ENCODE measurements around the gene GASK1A.
"Not testable (repeated sequence)": the region's sequence is repeated elsewhere in the genome, so short reads cannot be mapped to it uniquely, and the experiment has no call there.

GASK1A gene

GRCh38 chr3:43061101-43061895 lies 82.2 kb downstream of the GASK1A start:
- no peak for DNase-seq (ENCODE audit: low read depth, low spot score)

- DNase-seq (ENCODE audit: low read depth, low spot score): no peak
Observed at GRCh38 chr3:43062040-43062563, 83.0 kb downstream of the GASK1A start.

GRCh38 chr3:43062564-43063040 lies 83.5 kb downstream of the GASK1A start:
- DNase-seq (ENCODE audit: low read depth, low spot score): no peak

GRCh38 chr3:43063114-43063513 lies 84.0 kb downstream of the GASK1A start:
- DNase-seq (ENCODE audit: low read depth, low spot score): no peak

GRCh38 chr3:43070670-43071069 lies 91.6 kb downstream of the GASK1A start:
- DNase-seq (ENCODE audit: low read depth, low spot score): not testable (repeated sequence)

- DNase-seq (ENCODE audit: low read depth, low spot score): no peak
Observed at GRCh38 chr3:43071313-43071893, 92.3 kb downstream of the GASK1A start.

- no peak for DNase-seq (ENCODE audit: low read depth, low spot score)
Observed at GRCh38 chr3:43072361-43072760, 93.2 kb downstream of the GASK1A start.

- DNase-seq (ENCODE audit: low read depth, low spot score): no peak
Observed at GRCh38 chr3:43073116-43073835, 94.2 kb downstream of the GASK1A start.

- no peak for DNase-seq (ENCODE audit: low read depth, low spot score)
Observed at GRCh38 chr3:43073836-43074220, 94.7 kb downstream of the GASK1A start.

GRCh38 chr3:43074482-43074881 lies 95.4 kb downstream of the GASK1A start:
- DNase-seq (ENCODE audit: low read depth, low spot score): no peak

GRCh38 chr3:43074901-43075689 lies 96.0 kb downstream of the GASK1A start:
- no peak for DNase-seq (ENCODE audit: low read depth, low spot score)

GRCh38 chr3:43075904-43076661 lies 97.0 kb downstream of the GASK1A start:
- DNase-seq (ENCODE audit: low read depth, low spot score): no peak

GRCh38 chr3:43076857-43077256 lies 97.7 kb downstream of the GASK1A start:
- DNase-seq (ENCODE audit: low read depth, low spot score): no peak

GRCh38 chr3:43077261-43077660 lies 98.2 kb downstream of the GASK1A start:
- no peak for DNase-seq (ENCODE audit: low read depth, low spot score)

GRCh38 chr3:43077707-43078106 lies 98.6 kb downstream of the GASK1A start:
- no peak for DNase-seq (ENCODE audit: low read depth, low spot score)

GRCh38 chr3:43079536-43080332 lies 100.6 kb downstream of the GASK1A start:
- DNase-seq (ENCODE audit: low read depth, low spot score): no peak

GRCh38 chr3:43080726-43081568 lies 101.8 kb downstream of the GASK1A start:
- DNase-seq (ENCODE audit: low read depth, low spot score): no peak

GRCh38 chr3:43081796-43082195 lies 102.7 kb downstream of the GASK1A start:
- DNase-seq (ENCODE audit: low read depth, low spot score): no peak

- no peak for DNase-seq (ENCODE audit: low read depth, low spot score)
Observed at GRCh38 chr3:43082457-43082856, 103.3 kb downstream of the GASK1A start.

All from brain pericyte (primary cell).